M059J (cell line): Measurements from ENCODE around the gene DLD. TPM values are rescaled to one million over a fixed set of nuclear protein-coding genes. Genes with fewer than 3 reads are reported as not detected.

Experiments used
- total RNA-seq: library from RNA; depleted of rRNA; stranded (reverse); fragments of >200 nt; shearing (Covaris generic); gene quantifications from 2 replicates; pipeline ENCODE4 v1.2.3, GENCODE V29; 2014; rRNA removed

DLD gene
- total RNA-seq, 1 experiment from 2014 or later: 113 TPM

Other genes starting within 250 kb of the DLD start
- gene SLC26A4, start 230.4 kb upstream of the DLD start, total RNA-seq: 0.84 and 1.6 TPM in 2 replicates
- gene CBLL1, start 147.0 kb upstream of the DLD start, total RNA-seq: 43.4 and 43.8 TPM in 2 replicates
- not detected in 2 replicates for gene SLC26A3, start 88.0 kb upstream of the DLD start, total RNA-seq
- gene LAMB1, start 112.0 kb downstream of the DLD start, total RNA-seq: 112 and 225 TPM in 2 replicates
- 0.30 and 0.39 TPM in 2 replicates for gene LAMB4, start 239.2 kb downstream of the DLD start, total RNA-seq